HG03342 (cell line): ENCODE results near the gene CCHCR1.
"Not testable (repeated sequence)": the region's sequence is repeated elsewhere in the genome, so short reads cannot be mapped to it uniquely, and the experiment has no call there.

Experiments used
- ATAC-seq: cut with Tn5 transposase; IDR thresholded peaks from one replicate; pipeline ENCODE4 v1.9.1; 2021; ENCODE audit warnings: mild to moderate bottlenecking, moderate library complexity; ENCODE audit not compliant: unreplicated experiment

Gene CCHCR1

GRCh38 chr6:31185695-31186051 is 28.1 kb upstream of the CCHCR1 start:
- not testable (repeated sequence) for ATAC-seq

DNA sequence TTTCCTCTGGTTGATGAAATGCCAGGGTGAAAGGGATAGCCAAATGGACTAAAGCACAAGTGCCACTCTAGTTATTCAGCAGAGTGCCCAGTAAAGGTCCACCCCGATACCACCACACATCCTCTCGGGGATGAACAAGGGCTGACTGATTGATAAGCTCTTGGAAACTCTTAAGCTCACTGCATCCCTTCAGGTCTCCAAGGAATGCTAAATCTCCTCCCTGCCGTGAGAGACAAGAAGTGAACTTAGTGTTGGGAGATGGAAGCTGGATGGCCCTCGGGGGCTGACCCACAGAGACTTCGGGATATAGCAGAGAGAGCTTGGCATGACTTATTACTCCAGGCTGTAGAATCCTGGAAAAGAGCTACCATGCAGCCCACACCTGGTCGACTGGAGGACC is 26.3 kb upstream of the CCHCR1 start:
- not testable (repeated sequence) for ATAC-seq

DNA sequence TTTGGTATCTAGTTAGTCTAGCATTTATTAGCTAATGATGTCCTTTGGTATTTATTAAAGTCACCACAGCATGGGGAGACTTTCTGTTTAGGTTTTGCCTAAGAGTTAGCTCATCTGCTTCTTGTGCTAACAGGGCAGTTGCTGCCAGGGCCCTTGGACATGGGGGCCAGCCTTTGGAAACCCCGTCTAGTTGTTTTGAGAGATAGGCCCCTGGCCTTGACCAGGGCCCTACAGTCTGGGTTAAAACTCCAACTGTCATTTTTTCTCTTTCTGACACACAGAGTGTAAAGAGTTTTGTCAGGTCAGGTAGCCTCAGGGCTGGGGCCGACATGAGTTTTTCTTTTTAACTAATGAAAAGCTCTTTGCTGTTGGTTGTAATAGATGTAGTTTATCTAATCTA is 25.7 kb upstream of the CCHCR1 start:
- not testable (repeated sequence) for ATAC-seq

DNA sequence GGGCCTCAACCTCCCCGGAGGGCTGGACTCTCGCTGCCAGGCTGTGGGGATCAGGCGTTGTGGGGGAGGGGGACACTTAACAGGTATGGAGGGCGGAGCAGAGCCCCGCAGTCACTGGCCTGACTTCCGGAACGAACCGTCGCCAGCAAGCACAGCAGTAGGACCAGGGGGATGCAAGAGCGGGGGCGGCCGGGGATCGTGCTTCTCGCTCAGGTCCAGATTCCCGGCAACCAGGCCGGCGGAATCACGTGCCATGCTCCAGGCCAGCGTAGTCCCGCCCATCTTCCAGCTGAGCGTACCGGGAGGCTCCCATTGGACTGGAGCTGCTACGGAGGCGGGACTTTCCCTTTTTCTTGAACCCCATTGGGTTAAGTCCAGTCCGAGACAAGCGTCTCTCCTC is 22.9 kb upstream of the CCHCR1 start:
- ATAC-seq: no peak

DNA sequence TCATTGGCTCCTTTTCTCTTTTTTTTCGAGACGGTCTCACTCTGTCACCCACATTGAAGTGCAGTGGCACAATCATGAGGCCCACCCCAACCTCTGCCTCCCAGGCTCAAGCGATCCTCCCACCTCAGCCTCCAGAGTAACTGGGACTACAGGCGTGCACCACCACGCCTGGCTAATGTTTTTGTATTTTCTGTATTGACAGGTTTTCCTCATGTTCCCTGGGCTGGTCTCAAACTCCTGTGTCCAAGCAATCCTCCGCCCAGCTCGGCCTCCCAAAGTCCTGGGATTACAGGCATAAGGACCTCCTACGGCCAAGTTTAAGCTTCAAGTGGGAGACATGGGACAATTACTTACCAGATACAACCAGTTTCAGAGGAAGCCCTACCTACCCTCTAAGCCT is 22.3 kb upstream of the CCHCR1 start:
- ATAC-seq: no peak

DNA sequence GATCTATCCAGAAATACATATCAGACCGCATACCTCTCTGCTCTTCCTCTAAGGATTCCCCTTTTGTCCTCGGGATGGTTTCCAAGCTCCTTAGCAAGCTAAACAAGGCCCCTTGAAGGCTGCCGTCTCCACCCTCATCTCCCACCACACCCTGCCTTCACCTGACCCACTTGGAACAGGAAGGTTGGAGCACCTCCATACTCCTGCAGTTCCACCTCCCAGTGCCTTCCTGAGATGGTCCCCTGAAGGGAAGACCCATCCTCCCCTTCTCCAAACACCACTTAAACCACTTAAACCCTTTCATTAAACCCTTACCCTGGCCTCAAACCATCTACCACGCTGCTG is 21.4 kb upstream of the CCHCR1 start:
- no peak for ATAC-seq

DNA sequence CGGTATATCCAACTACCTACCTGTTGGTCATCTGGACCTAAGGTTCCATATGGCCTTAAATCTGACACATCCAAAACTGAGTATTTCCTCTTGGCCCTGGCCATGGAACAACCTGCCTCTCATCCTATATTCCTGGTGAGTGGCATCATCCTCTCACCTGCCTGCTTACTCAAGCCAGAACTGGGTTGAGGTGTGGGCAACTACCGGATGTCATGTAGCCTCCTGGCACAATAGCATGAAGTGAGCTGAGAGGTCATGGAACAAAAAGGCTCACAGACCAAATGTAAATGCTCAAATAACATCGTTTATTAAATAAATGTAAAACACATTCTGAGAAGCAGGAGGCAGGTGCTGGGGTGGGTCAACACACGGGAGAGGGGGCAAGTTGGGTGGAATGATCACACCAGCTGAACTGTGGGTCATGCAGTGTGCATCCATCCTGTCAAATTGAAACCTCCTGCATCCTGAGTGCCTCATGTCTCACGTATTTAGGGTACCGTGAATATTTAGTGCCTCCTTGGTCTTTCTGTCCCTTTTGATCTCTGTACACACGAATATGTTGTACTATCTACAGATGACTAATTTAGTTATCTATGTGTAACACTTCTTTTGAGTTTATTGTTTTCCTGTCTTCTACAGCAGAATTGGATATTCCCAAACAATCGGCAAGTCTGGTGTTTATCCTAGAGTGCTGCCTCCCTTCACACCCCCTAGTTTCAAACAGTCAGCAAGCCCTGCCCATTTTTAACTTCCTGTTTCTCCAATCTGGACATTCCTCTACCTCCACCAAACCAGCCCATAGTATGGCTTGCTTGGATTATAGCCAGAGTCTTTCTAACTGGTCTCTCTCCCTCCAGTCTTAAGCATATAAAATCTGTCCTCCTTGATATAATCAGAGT is 20.8 kb upstream of the CCHCR1 start:
- ATAC-seq: no peak

DNA sequence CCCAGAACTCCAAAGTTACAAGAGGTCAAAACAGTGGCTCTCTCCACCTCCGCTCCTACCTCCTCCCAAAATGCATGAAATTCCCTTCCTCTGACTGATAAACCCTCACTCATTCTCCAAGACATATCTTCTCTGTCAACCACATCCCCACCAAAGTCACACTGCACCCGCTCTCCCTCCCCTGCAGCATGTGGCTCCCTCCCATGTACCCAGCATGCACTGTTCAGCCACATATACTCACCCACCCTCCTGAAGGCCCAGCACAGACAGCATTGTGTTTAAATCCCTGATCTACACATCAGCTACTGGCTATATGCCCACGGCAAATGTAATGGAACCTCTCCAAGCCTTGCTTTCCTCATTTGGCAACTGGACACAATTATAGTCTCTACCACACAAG is 18.4 kb upstream of the CCHCR1 start:
- no peak for ATAC-seq

DNA sequence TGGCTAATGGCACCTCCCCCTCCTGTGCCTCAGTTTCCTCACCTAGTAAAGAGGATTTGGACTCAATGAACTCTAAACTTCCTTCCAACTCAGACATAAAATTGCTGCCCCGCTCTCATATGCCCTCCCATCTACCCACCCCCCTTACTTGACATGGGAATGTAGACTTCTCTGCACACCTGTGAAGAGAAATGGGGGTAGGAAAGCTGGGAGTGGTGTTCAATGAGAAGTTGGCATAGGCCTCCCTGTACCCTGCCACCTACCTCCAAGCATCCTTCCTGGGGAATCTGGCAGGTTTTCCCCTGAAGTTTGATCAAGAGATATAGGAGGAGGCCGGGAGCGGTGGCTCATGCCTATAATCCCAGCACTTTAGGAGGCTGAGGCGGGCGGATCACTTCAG is 16.8 kb upstream of the CCHCR1 start:
- ATAC-seq: no peak

GRCh38 chr6:31173406-31173805 is 15.8 kb upstream of the CCHCR1 start:
- ATAC-seq: no peak

DNA sequence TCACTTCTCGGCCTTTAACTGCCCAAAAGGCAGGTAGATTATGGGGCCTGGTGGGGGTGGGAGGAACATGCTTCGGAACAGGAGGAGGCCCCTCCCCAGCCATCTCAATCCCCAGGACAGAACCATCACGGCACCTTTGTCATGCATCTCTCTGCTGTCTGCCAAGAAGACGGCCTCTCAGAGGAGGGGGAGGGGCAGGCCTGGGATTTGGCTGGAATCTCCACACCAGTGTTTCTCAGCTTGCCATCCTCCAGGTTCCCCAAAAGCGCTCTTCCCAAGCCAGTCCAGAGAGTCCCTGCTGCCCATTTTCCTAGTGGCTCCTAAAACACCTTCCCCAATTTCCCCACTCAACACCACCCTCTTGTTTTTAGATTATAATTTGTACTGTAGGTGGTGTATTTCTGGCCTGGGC is 15.4 kb upstream of the CCHCR1 start:
- ATAC-seq: no peak

DNA sequence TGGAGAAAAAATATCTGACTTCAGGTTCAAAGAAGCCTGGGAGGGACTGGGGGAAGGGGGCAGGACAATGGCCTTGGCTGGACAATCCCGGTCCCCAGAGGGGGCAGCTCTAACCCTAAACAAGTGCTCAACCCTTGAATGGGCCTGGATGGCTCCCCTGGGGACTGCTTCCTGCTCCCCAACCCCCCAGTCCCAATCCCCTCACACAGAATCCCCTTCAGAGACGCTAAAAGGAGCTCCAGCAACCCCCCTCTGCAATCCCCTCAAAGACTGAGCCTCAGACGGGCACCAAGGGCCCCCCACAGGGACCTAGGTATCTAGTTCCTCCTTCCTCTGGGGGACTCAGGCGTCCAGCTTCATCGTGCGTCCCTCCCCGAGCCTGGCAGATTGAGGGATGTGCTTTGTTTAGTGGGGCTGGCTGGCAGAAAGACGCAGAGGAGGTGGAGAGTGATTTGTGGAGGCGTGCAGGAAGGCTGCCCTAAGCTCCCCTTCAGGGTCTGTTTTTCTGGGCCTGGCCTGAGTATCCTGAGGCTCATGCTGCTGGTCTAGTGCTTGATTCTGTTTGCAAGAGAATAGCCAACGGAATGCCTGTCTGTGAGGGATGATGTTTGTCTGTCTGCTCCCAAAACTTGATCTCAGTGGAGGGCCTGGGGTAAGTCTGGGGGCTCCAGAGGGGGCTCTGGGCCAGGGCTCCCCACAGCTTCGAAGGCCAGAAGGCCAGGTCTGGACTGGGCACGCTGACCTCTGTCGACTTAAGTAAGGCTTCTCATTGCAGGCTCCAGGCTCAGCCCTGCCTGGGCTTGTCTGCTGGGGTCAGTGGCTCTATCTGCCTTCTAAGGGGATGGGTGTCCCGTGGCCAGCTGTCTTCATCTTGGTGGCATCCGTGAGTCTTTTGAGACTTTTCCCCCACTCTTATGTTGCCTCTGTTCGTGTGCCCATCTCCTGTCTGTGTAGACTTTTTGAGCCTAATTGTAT is 14.6 kb upstream of the CCHCR1 start:
- no peak for ATAC-seq

DNA sequence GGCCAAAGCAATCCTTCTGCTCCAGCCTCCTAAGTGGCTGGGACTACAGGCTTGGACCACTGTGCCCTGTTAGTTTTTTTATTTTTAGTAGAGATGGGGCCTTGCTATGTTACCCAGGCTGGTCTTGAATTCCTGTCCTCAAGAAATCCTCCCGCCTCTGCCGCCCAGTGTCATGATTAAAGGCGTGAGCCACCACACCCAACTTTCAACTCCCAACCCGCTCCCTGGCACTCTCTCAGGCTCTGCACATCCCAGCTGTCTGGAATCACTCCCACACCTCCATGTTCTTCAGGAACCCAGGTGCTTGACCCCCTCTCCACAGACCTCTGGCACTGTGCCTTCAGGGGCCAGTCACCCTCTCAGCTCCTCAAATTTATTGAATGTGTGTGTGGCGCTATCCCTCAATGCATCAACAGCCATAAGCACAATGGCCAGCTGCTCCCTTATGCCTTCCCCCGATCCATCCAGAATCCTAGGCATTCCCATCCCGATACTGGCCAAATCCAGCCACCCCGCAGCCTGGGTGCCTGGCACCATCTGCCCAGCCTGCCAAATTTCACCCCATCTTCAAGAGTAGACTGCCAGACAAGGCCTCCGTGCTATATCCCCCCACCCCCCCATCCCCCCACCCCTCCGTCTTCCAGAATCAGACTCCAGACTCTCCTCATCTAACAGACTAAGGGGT is 13.5 kb upstream of the CCHCR1 start:
- no peak for ATAC-seq

- no peak for ATAC-seq
Measured at GRCh38 chr6:31170600-31170881, 12.9 kb upstream of the CCHCR1 start, which contains the start of gene POU5F1. Gene POU5F1 (minus strand): TSS chr6:31170682. CDS start chr6:31170620, 62 bp downstream.

DNA sequence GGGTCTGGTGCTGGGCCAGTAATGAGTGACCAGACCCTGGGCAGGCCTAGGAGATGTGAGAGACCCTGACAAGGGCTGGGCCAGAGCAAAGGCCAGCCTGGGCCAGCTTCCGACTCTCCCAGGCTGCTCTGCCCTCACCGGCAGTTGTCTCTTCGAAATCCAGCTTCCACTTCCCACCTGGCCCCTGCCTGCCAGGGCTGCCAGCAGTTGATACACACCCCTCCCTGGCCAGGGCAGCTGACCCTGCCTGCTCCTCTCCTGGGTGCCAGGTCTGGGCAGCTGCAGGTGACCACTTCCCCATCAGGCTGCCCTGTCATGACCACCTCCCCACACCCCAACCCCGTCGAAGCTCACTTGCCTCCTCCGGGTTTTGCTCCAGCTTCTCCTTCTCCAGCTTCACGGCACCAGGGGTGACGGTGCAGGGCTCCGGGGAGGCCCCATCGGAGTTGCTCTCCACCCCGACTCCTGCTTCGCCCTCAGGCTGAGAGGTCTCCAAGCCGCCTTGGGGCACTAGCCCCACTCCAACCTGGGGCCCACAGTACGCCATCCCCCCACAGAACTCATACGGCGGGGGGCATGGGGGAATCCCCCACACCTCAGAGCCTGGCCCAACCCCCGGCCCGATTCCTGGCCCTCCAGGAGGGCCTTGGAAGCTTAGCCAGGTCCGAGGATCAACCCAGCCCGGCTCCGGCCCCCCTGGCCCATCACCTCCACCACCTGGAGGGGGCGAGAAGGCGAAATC is 12.4 kb upstream of the CCHCR1 start:
- ATAC-seq: not testable (repeated sequence)

- ATAC-seq: no peak
Measured at GRCh38 chr6:31169123-31169857, 11.7 kb upstream of the CCHCR1 start.

GRCh38 chr6:31168606-31169005 is 11.0 kb upstream of the CCHCR1 start:
- no peak for ATAC-seq

DNA sequence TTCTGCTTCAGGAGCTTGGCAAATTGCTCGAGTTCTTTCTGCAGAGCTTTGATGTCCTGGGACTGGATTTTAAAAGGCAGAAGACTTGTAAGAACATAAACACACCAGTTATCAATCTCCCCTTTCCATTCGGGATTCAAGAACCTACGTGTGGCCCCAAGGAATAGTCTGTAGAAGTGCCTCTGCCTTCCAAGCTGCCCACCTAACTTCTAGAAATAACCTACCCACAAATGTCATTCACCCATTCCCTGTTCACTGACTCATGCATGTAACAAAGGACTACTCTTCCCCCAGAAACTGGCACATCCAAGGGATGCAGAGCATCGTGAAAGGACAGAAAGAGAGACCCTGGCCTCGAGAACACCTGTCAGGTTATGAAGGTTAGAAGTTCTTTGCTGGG is 8.4 kb upstream of the CCHCR1 start:
- no peak for ATAC-seq

DNA sequence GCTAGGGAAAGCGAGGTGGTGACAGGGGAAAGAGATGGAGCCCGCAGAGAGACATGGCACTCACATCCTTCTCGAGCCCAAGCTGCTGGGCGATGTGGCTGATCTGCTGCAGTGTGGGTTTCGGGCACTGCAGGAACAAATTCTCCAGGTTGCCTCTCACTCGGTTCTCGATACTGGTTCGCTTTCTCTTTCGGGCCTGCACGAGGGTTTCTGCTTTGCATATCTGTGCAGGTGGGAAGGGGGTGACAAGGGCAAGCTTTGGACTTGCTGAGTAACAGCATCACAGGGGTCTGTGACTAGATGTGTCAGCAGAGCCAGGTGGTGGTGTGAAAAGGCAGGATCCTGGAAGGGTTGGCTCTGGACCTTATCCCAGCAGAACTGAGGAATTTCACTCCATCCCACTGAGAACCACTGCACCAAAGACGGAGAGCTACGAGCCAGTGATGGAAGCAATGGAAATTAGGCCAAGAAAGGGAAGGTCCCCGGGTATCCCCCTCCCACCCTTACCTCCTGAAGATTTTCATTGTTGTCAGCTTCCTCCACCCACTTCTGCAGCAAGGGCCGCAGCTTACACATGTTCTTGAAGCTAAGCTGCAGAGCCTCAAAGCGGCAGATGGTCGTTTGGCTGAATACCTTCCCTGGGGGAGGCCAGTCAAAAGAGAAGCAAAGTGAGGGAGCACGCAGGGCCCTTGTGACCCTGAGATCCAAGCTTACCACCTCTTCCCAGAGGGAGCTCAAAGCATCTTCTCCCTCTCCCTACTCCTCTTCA is 7.6 kb upstream of the CCHCR1 start:
- ATAC-seq: peak; percentile 73
